Loucy (cell line): ENCODE data around the gene TMEM233.

ENCODE experiments used
- H2AFZ ChIP-seq: fragments of 200-600 bp; sonication (generic); 2 replicates; pipeline ENCODE4 v1.6.0; 2016; ENCODE audit warnings: antibody characterized with exemption, mild to moderate bottlenecking, low read length, moderate library complexity
- H3F3A ChIP-seq: fragments of 200-600 bp; 2 replicates; pipeline ENCODE4 v1.6.0; 2016; ENCODE audit warnings: antibody characterized with exemption, low read depth, mild to moderate bottlenecking
- H3K27me3 ChIP-seq: fragments of 200-600 bp; sonication (generic); 2 replicates; pipeline ENCODE4 v1.6.1; 2014; ENCODE audit warnings: low read length, mild to moderate bottlenecking; ENCODE audit not compliant: insufficient read depth, poor library complexity, severe bottlenecking
- H3K36me3 ChIP-seq: fragments of 200-600 bp; sonication (generic); 2 replicates; pipeline ENCODE4 v1.6.1; 2016; ENCODE audit warnings: low read length; ENCODE audit not compliant: insufficient read depth
- H3K4me1 ChIP-seq: fragments of 200-600 bp; sonication (generic); 2 replicates; pipeline ENCODE4 v1.5.1; 2014; ENCODE audit warnings: low read length, mild to moderate bottlenecking; ENCODE audit not compliant: insufficient read depth, poor library complexity, severe bottlenecking
- H3K4me2 ChIP-seq: fragments of 200-600 bp; sonication (generic); 2 replicates; pipeline ENCODE4 v1.6.0; 2014; ENCODE audit warnings: antibody characterized with exemption, low read length, low read depth, mild to moderate bottlenecking; ENCODE audit not compliant: poor library complexity, severe bottlenecking
- H3K4me3 ChIP-seq: fragments of 200-600 bp; sonication (generic); 2 replicates; pipeline ENCODE4 v1.5.1; 2014; ENCODE audit warnings: low read length, mild to moderate bottlenecking, mixed read lengths; ENCODE audit not compliant: poor library complexity, severe bottlenecking
- H3K79me2 ChIP-seq: fragments of 200-600 bp; sonication (generic); 2 replicates; pipeline ENCODE4 v1.6.1; 2014; ENCODE audit warnings: low read length; ENCODE audit not compliant: insufficient read depth
- H3K9ac ChIP-seq: fragments of 200-600 bp; sonication (generic); 2 replicates; pipeline ENCODE4 v1.6.0; 2014; ENCODE audit warnings: mild to moderate bottlenecking, low read depth, low read length, moderate library complexity; ENCODE audit not compliant: poor library complexity, severe bottlenecking
- H3K9me2 ChIP-seq: fragments of 200-600 bp; sonication (generic); replicated peaks from 2 replicates; pipeline ENCODE4 v1.6.1; 2016; ENCODE audit warnings: low read depth, low read length, mixed read lengths
- H3K9me3 ChIP-seq: fragments of 200-600 bp; sonication (generic); 2 replicates; pipeline ENCODE4 v1.6.1; 2014; ENCODE audit warnings: mild to moderate bottlenecking, antibody characterized with exemption, low read length, low read depth; ENCODE audit not compliant: insufficient read depth
- H4K20me1 ChIP-seq: fragments of 200-600 bp; sonication (generic); 2 replicates; pipeline ENCODE4 v1.6.0; 2014; ENCODE audit warnings: antibody characterized with exemption, low read length, mild to moderate bottlenecking; ENCODE audit not compliant: insufficient read depth, poor library complexity, severe bottlenecking
- EZH2phosphoT487 ChIP-seq: fragments of 200-600 bp; IDR thresholded peaks from 2 replicates; pipeline ENCODE4 v1.6.1; 2018; ENCODE audit warnings: antibody characterized with exemption, mild to moderate bottlenecking, moderate library complexity, borderline replicate concordance
- TF ChIP-seq, protein P1 (sequence below): fragments of 200-600 bp; sonication (generic); conservative IDR thresholded peaks from 2 replicates; pipeline ENCODE4 v1.5.1; 2014; ENCODE audit warnings: mild to moderate bottlenecking, antibody characterized with exemption, low read length

TMEM233 gene

GRCh38 chr12:119676573-119676972 is 83.0 kb downstream of the TMEM233 start:
- Histone ChIP-seq H3F3A (peaks cover 14% of the 10 kb centered on the region; the same call in 1 of the 2 replicates), H2AFZ (no peak overlapping the region), H3K79me2 (peaks cover 25% of the 10 kb centered on the region; the same call in 1 of the 2 replicates), H4K20me1 (peaks cover 18% of the 10 kb centered on the region), H3K9me2 (no peaks in the 10 kb centered on the region), H3K27me3 (no peaks in the 10 kb centered on the region), H3K9ac (no peak overlapping the region), H3K9me3 (no peaks in the 10 kb centered on the region), H3K4me1 (peaks cover 39% of the 10 kb centered on the region), H3K4me2 (no peak overlapping the region), H3K4me3 (no peak overlapping the region), H3K36me3 (peaks cover 88% of the 10 kb centered on the region; the same call in 1 of the 2 replicates)
- TF ChIP-seq, protein P1, sequence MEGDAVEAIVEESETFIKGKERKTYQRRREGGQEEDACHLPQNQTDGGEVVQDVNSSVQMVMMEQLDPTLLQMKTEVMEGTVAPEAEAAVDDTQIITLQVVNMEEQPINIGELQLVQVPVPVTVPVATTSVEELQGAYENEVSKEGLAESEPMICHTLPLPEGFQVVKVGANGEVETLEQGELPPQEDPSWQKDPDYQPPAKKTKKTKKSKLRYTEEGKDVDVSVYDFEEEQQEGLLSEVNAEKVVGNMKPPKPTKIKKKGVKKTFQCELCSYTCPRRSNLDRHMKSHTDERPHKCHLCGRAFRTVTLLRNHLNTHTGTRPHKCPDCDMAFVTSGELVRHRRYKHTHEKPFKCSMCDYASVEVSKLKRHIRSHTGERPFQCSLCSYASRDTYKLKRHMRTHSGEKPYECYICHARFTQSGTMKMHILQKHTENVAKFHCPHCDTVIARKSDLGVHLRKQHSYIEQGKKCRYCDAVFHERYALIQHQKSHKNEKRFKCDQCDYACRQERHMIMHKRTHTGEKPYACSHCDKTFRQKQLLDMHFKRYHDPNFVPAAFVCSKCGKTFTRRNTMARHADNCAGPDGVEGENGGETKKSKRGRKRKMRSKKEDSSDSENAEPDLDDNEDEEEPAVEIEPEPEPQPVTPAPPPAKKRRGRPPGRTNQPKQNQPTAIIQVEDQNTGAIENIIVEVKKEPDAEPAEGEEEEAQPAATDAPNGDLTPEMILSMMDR, result peak; percentile 33; the same call in 1 of the 2 replicates
- TF ChIP-seq EZH2phosphoT487, result no peak

DNA sequence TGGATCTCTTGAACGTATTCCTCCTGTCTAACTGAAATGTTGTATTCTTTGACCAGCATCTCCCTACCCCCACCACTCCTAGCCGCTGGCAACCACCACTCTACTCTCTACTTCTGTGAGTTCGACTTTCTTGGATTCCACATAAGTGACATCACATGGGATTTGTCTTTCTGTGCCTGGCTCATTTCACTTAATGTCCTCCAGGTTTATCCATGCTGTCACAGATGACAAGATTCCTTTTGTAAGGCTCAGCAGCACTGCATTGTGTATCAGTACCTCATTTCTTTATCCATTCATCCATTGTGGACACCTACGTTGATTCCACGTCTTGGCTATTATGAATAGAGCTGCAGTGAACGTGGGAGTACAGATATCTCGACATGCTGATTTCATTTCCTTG is 84.9 kb downstream of the TMEM233 start:
- H3F3A ChIP-seq, result peaks cover 10% of the 10 kb centered on the region; the same call in 1 of the 2 replicates
- TF ChIP-seq EZH2phosphoT487, result no peak
- H3K4me1 ChIP-seq, result peaks cover 20% of the 10 kb centered on the region
- H3K79me2 ChIP-seq, result peaks cover 13% of the 10 kb centered on the region; the same call in 1 of the 2 replicates
- H3K9me2 ChIP-seq, result no peaks in the 10 kb centered on the region
- H3K27me3 ChIP-seq, result no peaks in the 10 kb centered on the region
- peaks cover 80% of the 10 kb centered on the region; the same call in 1 of the 2 replicates for H3K36me3 ChIP-seq
- H3K9me3 ChIP-seq, result no peaks in the 10 kb centered on the region
- no peak overlapping the region for H3K9ac ChIP-seq
- peaks cover 18% of the 10 kb centered on the region for H4K20me1 ChIP-seq
- no peak overlapping the region for H2AFZ ChIP-seq
- H3K4me2 ChIP-seq, result no peak overlapping the region
- no peak overlapping the region for H3K4me3 ChIP-seq

- peaks cover 12% of the 10 kb centered on the region for H4K20me1 ChIP-seq
- H3K4me1 ChIP-seq, result peaks cover 14% of the 10 kb centered on the region
- no peak overlapping the region for H3K4me3 ChIP-seq
- H3K36me3 ChIP-seq, result peaks cover 80% of the 10 kb centered on the region; the same call in 1 of the 2 replicates
- TF ChIP-seq EZH2phosphoT487, result no peak
- H2AFZ ChIP-seq, result no peak overlapping the region
- no peaks in the 10 kb centered on the region for H3K9me3 ChIP-seq
- H3F3A ChIP-seq, result peaks cover 4% of the 10 kb centered on the region; the same call in 1 of the 2 replicates
- H3K9me2 ChIP-seq, result no peaks in the 10 kb centered on the region
- peaks cover 13% of the 10 kb centered on the region; the same call in 1 of the 2 replicates for H3K79me2 ChIP-seq
- no peak overlapping the region for H3K9ac ChIP-seq
- no peak overlapping the region for H3K4me2 ChIP-seq
- no peaks in the 10 kb centered on the region for H3K27me3 ChIP-seq
These were observed 85.5 kb downstream of the TMEM233 start for GRCh38 chr12:119679081-119679480.

GRCh38 chr12:119679490-119679889 is 85.9 kb downstream of the TMEM233 start:
- Histone ChIP-seq H3K9me2 (no peaks in the 10 kb centered on the region), H3K79me2 (peaks cover 11% of the 10 kb centered on the region; the same call in 1 of the 2 replicates), H3K4me2 (no peak overlapping the region), H4K20me1 (peaks cover 8% of the 10 kb centered on the region), H3K4me1 (peaks cover 10% of the 10 kb centered on the region), H2AFZ (no peak overlapping the region), H3K4me3 (no peak overlapping the region), H3K36me3 (peaks cover 76% of the 10 kb centered on the region; the same call in 1 of the 2 replicates), H3F3A (no peaks in the 10 kb centered on the region), H3K9me3 (no peaks in the 10 kb centered on the region), H3K9ac (no peak overlapping the region), H3K27me3 (no peaks in the 10 kb centered on the region)
- no peak for TF ChIP-seq EZH2phosphoT487
- TF ChIP-seq, protein P1, result no peak
